A549 (cell line): Measurements from ENCODE around the gene SSBP2. TPM values are rescaled to one million over a fixed set of nuclear protein-coding genes. Genes with fewer than 3 reads are reported as not detected.

ENCODE experiments used
- ATAC-seq, 2 experiments: fragments of 200-7000 bp in 1 of 2; fragments of >200 bp in 1 of 2; cut with Nextera tagmentation in 1 of 2; cut with Tn5 transposase in 1 of 2; 3 replicates each; pipeline versions ENCODE4 v1.8.0 to v1.9.1; 2018 to 2020; ENCODE audit warnings: mild to moderate bottlenecking in 1 of 2, moderate library complexity in 1 of 2
- CTCF ChIA-PET: fragments of 300-600 bp; sonication (Branson Sonifier 250); formaldehyde crosslinking; extraction: SDS; loops from one replicate; lab custom pipeline; 2021; ENCODE audit warnings: antibody characterized with exemption, inconsistent platforms; lab: Yijun Ruan, JAX
- POLR2A ChIA-PET: fragments of 350-600 bp; formaldehyde crosslinking; extraction: SDS; loops from one replicate; lab custom pipeline; 2021; ENCODE audit warnings: antibody characterized with exemption, inconsistent platforms; lab: Yijun Ruan, JAX
- DNase-seq, 2 experiments: peaks; one replicate each; pipeline versions ENCODE4 v3.0.0 to v3.0.0-alpha.2; 2011 to 2016; ENCODE audit warnings: low read depth in 1 of 2, low spot score in 1 of 2
- FAIRE-seq: peaks from 2 replicates; lab custom pipeline; 2011; peaks lifted over from hg19 to GRCh38; lab: Jason Lieb, UNC
- H3K27ac ChIP-seq, 2 experiments: fragments of >200 bp; sonication (Bioruptor Twin); formaldehyde crosslinking; 3 replicates each; pipeline ENCODE4 v1.5.1; 2016 to 2017
- H3K4me1 ChIP-seq: fragments of >200 bp; sonication (Bioruptor Twin); formaldehyde crosslinking; 3 replicates; pipeline ENCODE4 v1.6.1; 2016
- H3K4me2 ChIP-seq: fragments of >200 bp; sonication (Bioruptor Twin); formaldehyde crosslinking; 3 replicates; pipeline ENCODE4 v1.6.1; 2016
- H3K4me3 ChIP-seq: fragments of >200 bp; sonication (Bioruptor Twin); formaldehyde crosslinking; 3 replicates; pipeline ENCODE4 v1.5.1; 2016
- H3K9me3 ChIP-seq: fragments of >200 bp; sonication (Bioruptor Twin); formaldehyde crosslinking; 3 replicates; pipeline ENCODE4 v1.6.1; 2016
- CBX8 ChIP-seq: fragments of 200-600 bp; sonication (generic); IDR thresholded peaks from 2 replicates; pipeline ENCODE4 v1.6.1; 2016
- CEBPB ChIP-seq, 2 experiments: fragments of >200 bp in 1 of 2; sonication (Bioruptor Twin) in 1 of 2; formaldehyde crosslinking in 1 of 2; IDR thresholded peaks; 2 replicates each; pipeline ENCODE4 v1.6.1; 2012 to 2016
- CHD4 ChIP-seq: fragments of 200-600 bp; sonication (generic); IDR thresholded peaks from 2 replicates; pipeline ENCODE4 v1.6.1; 2016; ENCODE audit warnings: antibody characterized with exemption, mild to moderate bottlenecking, borderline replicate concordance
- ESRRA ChIP-seq: fragments of 150-350 bp; IDR thresholded peaks from 2 replicates; pipeline ENCODE4 v1.6.1; 2014; ENCODE audit warnings: mild to moderate bottlenecking, low read length, borderline replicate concordance
- FOSB ChIP-seq: fragments of 250-450 bp; sonication (Bioruptor Pico); IDR thresholded peaks from 2 replicates; pipeline ENCODE4 v1.5.0; 2020; ENCODE audit warnings: mild to moderate bottlenecking, moderate library complexity
- HOXA7 ChIP-seq: fragments of 250-450 bp; sonication (Bioruptor Pico); IDR thresholded peaks from 2 replicates; pipeline ENCODE4 v1.5.0; 2020; ENCODE audit warnings: mild to moderate bottlenecking, moderate library complexity
- HOXB13 ChIP-seq: fragments of 250-450 bp; sonication (Bioruptor Pico); IDR thresholded peaks from 2 replicates; pipeline ENCODE4 v1.5.0; 2020; ENCODE audit warnings: low read depth, mild to moderate bottlenecking, moderate library complexity
- HOXB5 ChIP-seq: fragments of 250-450 bp; sonication (Bioruptor Pico); IDR thresholded peaks from 2 replicates; pipeline ENCODE4 v1.5.0; 2020; ENCODE audit warnings: mild to moderate bottlenecking, moderate library complexity
- KDM1A ChIP-seq: fragments of 200-600 bp; sonication (generic); IDR thresholded peaks from 2 replicates; pipeline ENCODE4 v1.6.1; 2016; ENCODE audit warnings: low read depth, mild to moderate bottlenecking
- KDM5A ChIP-seq: fragments of 200-600 bp; sonication (generic); IDR thresholded peaks from 2 replicates; pipeline ENCODE4 v1.6.1; 2016; ENCODE audit warnings: antibody characterized with exemption, mild to moderate bottlenecking
- NR3C1 ChIP-seq: fragments of >200 bp; sonication (Bioruptor Twin); formaldehyde crosslinking; IDR thresholded peaks from 3 replicates; pipeline ENCODE4 v1.6.1; 2017
- POLR2AphosphoS2 ChIP-seq: conservative IDR thresholded peaks from 2 replicates; pipeline ENCODE4 v1.6.1; 2012; ENCODE audit warnings: low read length, improper control_type of control experiment, inconsistent platforms
- RAD21 ChIP-seq, 2 experiments: fragments of >200 bp in 1 of 2; sonication (Bioruptor Twin) in 1 of 2; formaldehyde crosslinking in 1 of 2; IDR thresholded peaks in 1 of 2; conservative IDR thresholded peaks in 1 of 2; 2 replicates in 1 of 2; 3 replicates in 1 of 2; pipeline ENCODE4 v1.6.1; 2012 to 2018; ENCODE audit warnings: inconsistent platforms in 1 of 2
- RNF2 ChIP-seq: fragments of 200-600 bp; sonication (generic); IDR thresholded peaks from 2 replicates; pipeline ENCODE4 v1.6.1; 2016; ENCODE audit warnings: low read depth, mild to moderate bottlenecking, antibody characterized with exemption, moderate library complexity, borderline replicate concordance
- TFCP2L1 ChIP-seq: fragments of 250-450 bp; sonication (Bioruptor Pico); IDR thresholded peaks from 2 replicates; pipeline ENCODE4 v1.5.0; 2021; ENCODE audit warnings: mild to moderate bottlenecking
- ZC3H11A ChIP-seq: fragments of 450-650 bp; IDR thresholded peaks from 2 replicates; pipeline ENCODE4 v1.6.1; 2014; ENCODE audit warnings: antibody characterized with exemption, mild to moderate bottlenecking
- ZNF302 ChIP-seq: fragments of 250-450 bp; sonication (Bioruptor Pico); IDR thresholded peaks from 2 replicates; pipeline ENCODE4 v1.9.0; 2021; ENCODE audit warnings: inconsistent platforms, mild to moderate bottlenecking, moderate library complexity
- WGBS: methylation state at CpG from one replicate; pipeline ENCODE4 v1.1.6; 2017; ENCODE audit errors: missing lambda C conversion rate; 5-methylcytosine and 5-hydroxymethylcytosine counted together
- polyA plus RNA-seq, 4 experiments: library from polyadenylated mRNA; depleted of rRNA in 3 of 4; stranded (reverse); fragments of >200 nt; fragmentation: RNase III in 1 of 4; extraction: RNeasy Plus Mini Kit Qiagen cat#74134 plus additional on column Dnase treatment in 1 of 4; gene quantifications; 2 replicates in 3 of 4; 3 replicates in 1 of 4; pipeline ENCODE4 v1.2.3, GENCODE V29; 2011 to 2017
- TF ChIP-seq, protein P1 (sequence below): IDR thresholded peaks from 2 replicates; pipeline ENCODE4 v1.6.1; 2012; ENCODE audit warnings: low read depth, borderline replicate concordance
- TF ChIP-seq, protein P2 (sequence below): fragments of >200 bp; sonication (Bioruptor Twin); formaldehyde crosslinking; IDR thresholded peaks from 3 replicates; pipeline ENCODE4 v1.5.1; 2016
- TF ChIP-seq, protein P3 (sequence below): IDR thresholded peaks from 2 replicates; pipeline ENCODE4 v1.6.1; 2012
- TF ChIP-seq, protein P4 (sequence below): fragments of 250-450 bp; sonication (Bioruptor Pico); IDR thresholded peaks from 2 replicates; pipeline ENCODE4 v1.5.0; 2021; ENCODE audit warnings: mild to moderate bottlenecking, moderate library complexity, borderline replicate concordance
- TF ChIP-seq, protein P5 (sequence below): fragments of 200-600 bp; sonication (generic); IDR thresholded peaks from 2 replicates; pipeline ENCODE4 v1.6.1; 2016; ENCODE audit warnings: antibody characterized with exemption, mild to moderate bottlenecking, moderate library complexity

SSBP2 gene
- polyA plus RNA-seq, 2 of the 4 experiments (the other 2 are of a cell fraction), result 4.5 to 14.2 TPM

DNA sequence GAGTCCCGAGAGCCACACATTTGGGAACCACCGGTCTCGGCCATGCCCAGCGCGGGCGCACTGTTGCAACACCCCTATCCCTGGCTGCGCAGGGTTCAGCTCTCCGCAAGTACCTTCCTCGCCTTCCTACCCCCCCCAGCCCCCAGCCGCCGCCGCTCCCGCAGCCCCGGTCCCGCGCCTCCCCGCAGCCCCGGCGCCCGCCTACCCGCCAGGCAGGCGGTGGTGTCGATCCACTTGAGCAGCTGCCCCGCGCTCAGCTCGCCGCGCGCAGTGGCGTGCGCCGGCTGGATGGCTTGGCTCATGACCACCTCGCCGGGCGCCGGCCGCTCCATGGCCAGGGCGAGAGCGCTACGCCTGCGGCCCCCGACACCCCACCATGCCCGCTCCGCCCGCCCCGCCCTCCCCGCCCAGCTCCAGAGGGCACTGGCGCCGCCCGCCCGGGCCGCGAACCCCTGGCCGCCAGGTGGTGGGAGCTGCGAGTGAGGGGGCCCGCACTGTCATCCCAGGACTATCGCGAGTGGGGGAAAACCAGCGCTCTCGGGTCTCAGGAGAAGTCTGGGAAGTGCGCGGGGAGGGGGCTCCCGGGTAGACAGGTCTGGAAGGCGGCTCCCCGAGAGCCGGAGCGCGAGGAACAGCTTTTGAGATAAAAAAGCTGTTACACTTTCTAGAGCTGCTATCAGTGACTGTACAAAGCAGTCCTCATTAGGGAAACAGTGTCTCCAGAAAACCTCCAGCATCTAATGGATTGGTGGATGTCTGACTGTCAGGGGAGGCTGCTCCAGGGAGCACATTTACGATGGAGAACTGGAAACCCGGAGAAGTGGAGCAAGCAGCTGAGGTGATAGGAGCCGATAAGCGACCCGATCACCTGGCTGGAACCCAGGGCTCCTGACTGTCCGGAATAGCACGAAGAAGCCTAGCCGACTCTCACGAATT lies 356.8 kb downstream of the SSBP2 start, which contains the start of gene ACOT12:
Gene ACOT12, minus strand, starts transcription at position 352 of the 936 bp plus-strand sequence. Its CDS starts 20 bp downstream, at position 332.
- ATAC-seq, result peak; percentile 73 to 77
- POLR2A ChIA-PET, result interaction anchor here (0.7 kb wide), 1 partner anchor 577 kb away, joined by 3 read pairs; no protein-coding TSS in a partner anchor
- CTCF ChIA-PET, result interaction anchor here (0.8 to 1.3 kb wide), 3 partner anchors 17 to 94 kb away, joined by 3 to 4 read pairs (median 4); no protein-coding TSS in a partner anchor
- TF ChIP-seq, protein P1, sequence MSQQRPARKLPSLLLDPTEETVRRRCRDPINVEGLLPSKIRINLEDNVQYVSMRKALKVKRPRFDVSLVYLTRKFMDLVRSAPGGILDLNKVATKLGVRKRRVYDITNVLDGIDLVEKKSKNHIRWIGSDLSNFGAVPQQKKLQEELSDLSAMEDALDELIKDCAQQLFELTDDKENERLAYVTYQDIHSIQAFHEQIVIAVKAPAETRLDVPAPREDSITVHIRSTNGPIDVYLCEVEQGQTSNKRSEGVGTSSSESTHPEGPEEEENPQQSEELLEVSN, result no peak
- TF ChIP-seq CBX8 (no peak), CHD4 (no peak), CEBPB (IDR thresholded peaks at IDR 0.05) (peak; percentile 41 to 54; a peak in 2 of 4 replicates), FOSB (CRISPR knock-in tag) (no peak), HOXB5 (CRISPR knock-in tag) (no peak), TFCP2L1 (CRISPR knock-in tag) (no peak), KDM5A (no peak), HOXA7 (CRISPR knock-in tag) (no peak), ZC3H11A (no peak), ESRRA (no peak), NR3C1 (no peak), POLR2AphosphoS2 (no peak), KDM1A (no peak)
- TF ChIP-seq, protein P2, sequence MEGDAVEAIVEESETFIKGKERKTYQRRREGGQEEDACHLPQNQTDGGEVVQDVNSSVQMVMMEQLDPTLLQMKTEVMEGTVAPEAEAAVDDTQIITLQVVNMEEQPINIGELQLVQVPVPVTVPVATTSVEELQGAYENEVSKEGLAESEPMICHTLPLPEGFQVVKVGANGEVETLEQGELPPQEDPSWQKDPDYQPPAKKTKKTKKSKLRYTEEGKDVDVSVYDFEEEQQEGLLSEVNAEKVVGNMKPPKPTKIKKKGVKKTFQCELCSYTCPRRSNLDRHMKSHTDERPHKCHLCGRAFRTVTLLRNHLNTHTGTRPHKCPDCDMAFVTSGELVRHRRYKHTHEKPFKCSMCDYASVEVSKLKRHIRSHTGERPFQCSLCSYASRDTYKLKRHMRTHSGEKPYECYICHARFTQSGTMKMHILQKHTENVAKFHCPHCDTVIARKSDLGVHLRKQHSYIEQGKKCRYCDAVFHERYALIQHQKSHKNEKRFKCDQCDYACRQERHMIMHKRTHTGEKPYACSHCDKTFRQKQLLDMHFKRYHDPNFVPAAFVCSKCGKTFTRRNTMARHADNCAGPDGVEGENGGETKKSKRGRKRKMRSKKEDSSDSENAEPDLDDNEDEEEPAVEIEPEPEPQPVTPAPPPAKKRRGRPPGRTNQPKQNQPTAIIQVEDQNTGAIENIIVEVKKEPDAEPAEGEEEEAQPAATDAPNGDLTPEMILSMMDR, result no peak
- TF ChIP-seq, protein P3, sequence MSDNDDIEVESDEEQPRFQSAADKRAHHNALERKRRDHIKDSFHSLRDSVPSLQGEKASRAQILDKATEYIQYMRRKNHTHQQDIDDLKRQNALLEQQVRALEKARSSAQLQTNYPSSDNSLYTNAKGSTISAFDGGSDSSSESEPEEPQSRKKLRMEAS, result 0 out of 2 replicates have a peak, but pooled peaks have one; percentile 14
- TF ChIP-seq, all 56 proteins: peak for 2
- DNase-seq (peak in 1 of 2 experiments; percentile 18), FAIRE-seq (no peak)
- Histone ChIP-seq H3K27ac (peak within 1 kb of the TSS; percentile 61 to 76; a peak in 5 of 6 replicates), H3K4me1 (no peaks in the 10 kb centered on the region), H3K4me3 (peak within 1 kb of the TSS; percentile 73), H3K9me3 (no peaks in the 10 kb centered on the region), H3K4me2 (peak within 1 kb of the TSS; percentile 96)
- WGBS, result 24% methylated on average over 27 of the region's 77 CpGs

DNA sequence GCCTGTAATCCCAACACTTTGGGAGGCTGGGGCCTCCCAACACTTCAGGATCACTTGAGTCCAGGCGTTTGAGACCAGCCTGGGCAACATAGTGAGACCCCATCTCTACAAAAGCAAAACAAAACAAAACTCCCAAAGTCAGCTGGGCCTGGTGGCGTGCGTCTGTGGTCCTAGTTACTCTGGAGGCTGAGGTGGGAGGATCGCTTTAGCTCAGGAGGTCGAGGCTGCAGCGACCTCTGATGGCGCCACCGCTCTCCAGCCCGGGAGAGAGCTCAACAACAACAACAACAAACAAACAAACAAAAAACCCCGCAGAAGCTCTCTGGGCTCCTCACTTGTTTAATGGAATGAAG lies 357.5 kb downstream of the SSBP2 start:
- WGBS, result 17% methylated on average over 10 of the region's 10 CpGs
- FAIRE-seq, result no peak
- H3K4me1 ChIP-seq, result no peaks in the 10 kb centered on the region
- ChIA-PET CTCF (interaction anchor here (0.8 to 1.3 kb wide), 3 partner anchors 17 to 94 kb away, joined by 3 to 4 read pairs (median 4); no protein-coding TSS in a partner anchor), POLR2A (no interaction called here)
- H3K4me2 ChIP-seq, result peak overlapping the region; percentile 96
- ATAC-seq, result peak; percentile 17 to 42; a peak in 4 of 6 replicates
- H3K4me3 ChIP-seq, result peak overlapping the region; percentile 73
- no peak for DNase-seq
- peak overlapping the region; percentile 61 to 76; a peak in 5 of 6 replicates for H3K27ac ChIP-seq
- TF ChIP-seq CHD4 (no peak), HOXB13 (CRISPR knock-in tag) (no peak), RNF2 (0 out of 2 replicates have a peak, but pooled peaks have one; percentile 63), RAD21 (conservative IDR thresholded peaks at IDR 0.05 in 1 of 2, IDR thresholded peaks at IDR 0.05 in 1 of 2) (peak; percentile 8 to 15; a peak in 1 of 5 replicates), ZNF302 (no peak)
- TF ChIP-seq, protein P3, result no peak
- TF ChIP-seq, protein P4, sequence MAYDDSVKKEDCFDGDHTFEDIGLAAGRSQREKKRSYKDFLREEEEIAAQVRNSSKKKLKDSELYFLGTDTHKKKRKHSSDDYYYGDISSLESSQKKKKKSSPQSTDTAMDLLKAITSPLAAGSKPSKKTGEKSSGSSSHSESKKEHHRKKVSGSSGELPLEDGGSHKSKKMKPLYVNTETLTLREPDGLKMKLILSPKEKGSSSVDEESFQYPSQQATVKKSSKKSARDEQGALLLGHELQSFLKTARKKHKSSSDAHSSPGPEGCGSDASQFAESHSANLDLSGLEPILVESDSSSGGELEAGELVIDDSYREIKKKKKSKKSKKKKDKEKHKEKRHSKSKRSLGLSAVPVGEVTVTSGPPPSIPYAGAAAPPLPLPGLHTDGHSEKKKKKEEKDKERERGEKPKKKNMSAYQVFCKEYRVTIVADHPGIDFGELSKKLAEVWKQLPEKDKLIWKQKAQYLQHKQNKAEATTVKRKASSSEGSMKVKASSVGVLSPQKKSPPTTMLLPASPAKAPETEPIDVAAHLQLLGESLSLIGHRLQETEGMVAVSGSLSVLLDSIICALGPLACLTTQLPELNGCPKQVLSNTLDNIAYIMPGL, result no peak
- TF ChIP-seq, protein P2, result peak; percentile 41
- TF ChIP-seq, protein P5, sequence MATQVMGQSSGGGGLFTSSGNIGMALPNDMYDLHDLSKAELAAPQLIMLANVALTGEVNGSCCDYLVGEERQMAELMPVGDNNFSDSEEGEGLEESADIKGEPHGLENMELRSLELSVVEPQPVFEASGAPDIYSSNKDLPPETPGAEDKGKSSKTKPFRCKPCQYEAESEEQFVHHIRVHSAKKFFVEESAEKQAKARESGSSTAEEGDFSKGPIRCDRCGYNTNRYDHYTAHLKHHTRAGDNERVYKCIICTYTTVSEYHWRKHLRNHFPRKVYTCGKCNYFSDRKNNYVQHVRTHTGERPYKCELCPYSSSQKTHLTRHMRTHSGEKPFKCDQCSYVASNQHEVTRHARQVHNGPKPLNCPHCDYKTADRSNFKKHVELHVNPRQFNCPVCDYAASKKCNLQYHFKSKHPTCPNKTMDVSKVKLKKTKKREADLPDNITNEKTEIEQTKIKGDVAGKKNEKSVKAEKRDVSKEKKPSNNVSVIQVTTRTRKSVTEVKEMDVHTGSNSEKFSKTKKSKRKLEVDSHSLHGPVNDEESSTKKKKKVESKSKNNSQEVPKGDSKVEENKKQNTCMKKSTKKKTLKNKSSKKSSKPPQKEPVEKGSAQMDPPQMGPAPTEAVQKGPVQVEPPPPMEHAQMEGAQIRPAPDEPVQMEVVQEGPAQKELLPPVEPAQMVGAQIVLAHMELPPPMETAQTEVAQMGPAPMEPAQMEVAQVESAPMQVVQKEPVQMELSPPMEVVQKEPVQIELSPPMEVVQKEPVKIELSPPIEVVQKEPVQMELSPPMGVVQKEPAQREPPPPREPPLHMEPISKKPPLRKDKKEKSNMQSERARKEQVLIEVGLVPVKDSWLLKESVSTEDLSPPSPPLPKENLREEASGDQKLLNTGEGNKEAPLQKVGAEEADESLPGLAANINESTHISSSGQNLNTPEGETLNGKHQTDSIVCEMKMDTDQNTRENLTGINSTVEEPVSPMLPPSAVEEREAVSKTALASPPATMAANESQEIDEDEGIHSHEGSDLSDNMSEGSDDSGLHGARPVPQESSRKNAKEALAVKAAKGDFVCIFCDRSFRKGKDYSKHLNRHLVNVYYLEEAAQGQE, result no peak
- TF ChIP-seq, all 56 proteins: peak for 3
- no peaks in the 10 kb centered on the region for H3K9me3 ChIP-seq
